Calu3 (cell line): ENCODE results near the gene TCFL5. TPM values are rescaled to one million over a fixed set of nuclear protein-coding genes. Genes with fewer than 3 reads are reported as not detected.

Experiments used
- BruUV-seq: library from RNA; stranded (reverse); fragments of 400-500 nt; replicated peaks from 2 replicates; lab custom pipeline; 2021; lab: Mats Ljungman, UMichigan
- CTCF ChIA-PET: fragments of 300-600 bp; sonication (Branson Sonifier 250); formaldehyde crosslinking; loops from one replicate; lab custom pipeline; 2022; ENCODE audit warnings: antibody characterized with exemption; lab: Charles Lee
- DNase-seq: peaks from one replicate; pipeline ENCODE4 v3.0.0; 2022
- H3K27ac Mint-ChIP-seq: one replicate; pipeline ENCODE4 v1.8.0; 2022; ENCODE audit warnings: mixed read lengths; ENCODE audit not compliant: unreplicated experiment
- H3K27me3 Mint-ChIP-seq: one replicate; pipeline ENCODE4 v1.8.0; 2022; ENCODE audit warnings: mixed read lengths; ENCODE audit not compliant: unreplicated experiment
- H3K36me3 Mint-ChIP-seq: one replicate; pipeline ENCODE4 v1.8.0; 2022; ENCODE audit warnings: mild to moderate bottlenecking, moderate library complexity, mixed read lengths; ENCODE audit not compliant: insufficient read depth, unreplicated experiment
- H3K4me1 Mint-ChIP-seq: one replicate; pipeline ENCODE4 v1.8.0; 2022; ENCODE audit warnings: mild to moderate bottlenecking, low read depth, mixed read lengths; ENCODE audit not compliant: unreplicated experiment
- H3K4me3 Mint-ChIP-seq: one replicate; pipeline ENCODE4 v1.8.0; 2022; ENCODE audit warnings: mild to moderate bottlenecking, low read depth, moderate library complexity, mixed read lengths; ENCODE audit not compliant: unreplicated experiment
- H3K9me3 Mint-ChIP-seq: one replicate; pipeline ENCODE4 v1.8.0; 2022; ENCODE audit warnings: low read depth, mixed read lengths; ENCODE audit not compliant: unreplicated experiment
- CTCF ChIP-seq: fragments of 200-600 bp; IDR thresholded peaks from one replicate; pipeline ENCODE4 v1.8.0; 2022; ENCODE audit warnings: antibody characterized with exemption; ENCODE audit not compliant: unreplicated experiment
- intact Hi-C: fragments of 100-400 bp; cut with micrococcal nuclease; formaldehyde crosslinking; loops from one replicate; pipeline ENCODE4 v1.10.0; 2022; ENCODE audit not compliant: unreplicated experiment
- total RNA-seq: library from RNA; stranded (reverse); gene quantifications from 2 replicates; pipeline ENCODE4 v1.2.3, GENCODE V29; 2022

Gene TCFL5
- total RNA-seq, 1 experiment from 2014 or later = 22.3 TPM

GRCh38 chr20:62813588-62813987 is 48.0 kb downstream of the TCFL5 start:
- no peak for TF ChIP-seq CTCF
- Mint-ChIP-seq H3K27me3 (peaks cover 23% of the 10 kb centered on the region), H3K4me1 (peaks cover 5% of the 10 kb centered on the region), H3K27ac (no peak overlapping the region), H3K4me3 (no peak overlapping the region), H3K9me3 (no peaks in the 10 kb centered on the region), H3K36me3 (peaks cover 62% of the 10 kb centered on the region)
- intact Hi-C loops = no loop called here
- DNase-seq = no peak
- BruUV-seq = no TSS peak
- CTCF ChIA-PET = no interaction called here

- no peak for TF ChIP-seq CTCF
- DNase-seq = no peak
- H3K9me3 Mint-ChIP-seq = no peaks in the 10 kb centered on the region
- no peak overlapping the region for H3K27ac Mint-ChIP-seq
- TSS peak; percentile 18 for BruUV-seq
- intact Hi-C loops = no loop called here
- CTCF ChIA-PET = interaction anchor here (1.1 kb wide), 1 partner anchor 10 kb away, joined by 3 read pairs; no protein-coding TSS in a partner anchor
- peaks cover 23% of the 10 kb centered on the region for H3K27me3 Mint-ChIP-seq
- peaks cover 69% of the 10 kb centered on the region for H3K36me3 Mint-ChIP-seq
- H3K4me3 Mint-ChIP-seq = peak overlapping the region; percentile 39
- H3K4me1 Mint-ChIP-seq = no peaks in the 10 kb centered on the region
Measured at GRCh38 chr20:62812907-62813200, 48.8 kb downstream of the TCFL5 start.

GRCh38 chr20:62812181-62812906 is 49.3 kb downstream of the TCFL5 start:
- Mint-ChIP-seq H3K27ac (no peak overlapping the region), H3K9me3 (no peaks in the 10 kb centered on the region), H3K36me3 (peaks cover 74% of the 10 kb centered on the region), H3K4me3 (peak overlapping the region; percentile 39), H3K27me3 (peaks cover 23% of the 10 kb centered on the region), H3K4me1 (peaks cover 5% of the 10 kb centered on the region)
- no peak for TF ChIP-seq CTCF
- BruUV-seq = no TSS peak
- intact Hi-C loops = no loop called here
- CTCF ChIA-PET = interaction anchor here (0.7 to 1.1 kb wide), 2 partner anchors 10 to 146 kb away, joined by 3 to 10 read pairs; no protein-coding TSS in a partner anchor
- DNase-seq = no peak

DNA sequence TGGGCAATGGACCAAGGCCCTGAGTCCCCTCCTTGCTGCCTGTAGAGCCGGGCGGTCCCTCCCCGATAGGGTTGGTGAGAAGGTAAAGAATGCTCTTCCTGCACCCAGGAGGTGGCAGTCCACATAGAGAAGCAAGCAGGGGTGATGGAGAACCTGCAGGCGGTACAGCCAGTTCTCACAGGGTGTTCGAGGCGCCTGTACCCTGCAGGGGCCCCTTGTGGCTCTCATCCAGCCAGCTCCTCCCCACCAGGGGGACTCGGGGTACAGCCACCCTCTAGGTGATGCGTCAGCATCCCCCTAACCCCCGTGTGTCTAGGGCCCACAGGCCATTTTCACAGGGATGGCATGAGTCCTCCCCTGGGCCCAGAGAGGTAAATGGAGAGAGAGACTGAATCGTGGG is 49.9 kb downstream of the TCFL5 start:
- no peaks in the 10 kb centered on the region for H3K9me3 Mint-ChIP-seq
- TF ChIP-seq CTCF = no peak
- H3K4me3 Mint-ChIP-seq = no peak overlapping the region
- H3K4me1 Mint-ChIP-seq = peaks cover 11% of the 10 kb centered on the region
- no TSS peak for BruUV-seq
- CTCF ChIA-PET = interaction anchor here (0.7 kb wide), 1 partner anchor 146 kb away, joined by 10 read pairs; no protein-coding TSS in a partner anchor
- H3K36me3 Mint-ChIP-seq = peaks cover 78% of the 10 kb centered on the region
- intact Hi-C loops = no loop called here
- DNase-seq = no peak
- peaks cover 23% of the 10 kb centered on the region for H3K27me3 Mint-ChIP-seq
- H3K27ac Mint-ChIP-seq = no peak overlapping the region
